ENCODE results near the gene IQGAP3. TPM values are rescaled to one million over a fixed set of nuclear protein-coding genes. Genes with fewer than 3 reads are reported as not detected.

The IQGAP3 gene
- total and polyA plus RNA-seq, 2 donors (not counting 1 experiment from before 2014, with no cell fraction given): 2.7 to 16.0 TPM

- Histone ChIP-seq H3K9me3 (ENCODE audit: control insufficient read depth, insufficient read depth, low read depth, low read length) (no peaks in the 10 kb centered on the region), H3K27ac (ENCODE audit: insufficient read depth, low read length) (peak overlapping the region; percentile 2), H3K79me2 (ENCODE audit: control insufficient read depth, insufficient read depth, low read length) (peaks cover 89% of the 10 kb centered on the region), H3K27me3 (ENCODE audit: control insufficient read depth, insufficient read depth, low read length) (no peaks in the 10 kb centered on the region), H3K36me3 (ENCODE audit: control insufficient read depth, insufficient read depth, low read length) (peaks cover 4% of the 10 kb centered on the region), H3K4me2 (ENCODE audit: extremely low read depth, insufficient read depth, low read length) (peak overlapping the region; percentile 75), H3K4me1 (ENCODE audit: control insufficient read depth, extremely low read depth, insufficient read depth, low read length) (peaks cover 47% of the 10 kb centered on the region), H3K4me3 (replicated peaks in 1 of 4; ENCODE audit: control extremely low read depth in 1 of 4, insufficient read depth in 1 of 4, low read depth in 3 of 4, low read length in 4 of 4) (peak overlapping the region in 2 of 4 experiments; percentile 28 to 93), H4K20me1 (ENCODE audit: control insufficient read depth, extremely low read depth, insufficient read depth, low read length) (peaks cover 5% of the 10 kb centered on the region), H2AFZ (ENCODE audit: low read length) (no peak overlapping the region), H3K9ac (ENCODE audit: insufficient read depth, low read length) (no peak overlapping the region)
- DNase-seq (ENCODE audit: low read depth in 2 of 2): no peak
- TF ChIP-seq CTCF (conservative IDR thresholded peaks at IDR 0.05 in 1 of 2, IDR thresholded peaks at IDR 0.05 in 1 of 2; ENCODE audit: low read depth in 1 of 2, low read length in 2 of 2) (no peak), EZH2 (IDR thresholded peaks at IDR 0.05; ENCODE audit: low read length, missing control alignments) (no peak)
Measured at GRCh38 chr1:156496211-156496761, 76.1 kb downstream of the IQGAP3 start.

DNA sequence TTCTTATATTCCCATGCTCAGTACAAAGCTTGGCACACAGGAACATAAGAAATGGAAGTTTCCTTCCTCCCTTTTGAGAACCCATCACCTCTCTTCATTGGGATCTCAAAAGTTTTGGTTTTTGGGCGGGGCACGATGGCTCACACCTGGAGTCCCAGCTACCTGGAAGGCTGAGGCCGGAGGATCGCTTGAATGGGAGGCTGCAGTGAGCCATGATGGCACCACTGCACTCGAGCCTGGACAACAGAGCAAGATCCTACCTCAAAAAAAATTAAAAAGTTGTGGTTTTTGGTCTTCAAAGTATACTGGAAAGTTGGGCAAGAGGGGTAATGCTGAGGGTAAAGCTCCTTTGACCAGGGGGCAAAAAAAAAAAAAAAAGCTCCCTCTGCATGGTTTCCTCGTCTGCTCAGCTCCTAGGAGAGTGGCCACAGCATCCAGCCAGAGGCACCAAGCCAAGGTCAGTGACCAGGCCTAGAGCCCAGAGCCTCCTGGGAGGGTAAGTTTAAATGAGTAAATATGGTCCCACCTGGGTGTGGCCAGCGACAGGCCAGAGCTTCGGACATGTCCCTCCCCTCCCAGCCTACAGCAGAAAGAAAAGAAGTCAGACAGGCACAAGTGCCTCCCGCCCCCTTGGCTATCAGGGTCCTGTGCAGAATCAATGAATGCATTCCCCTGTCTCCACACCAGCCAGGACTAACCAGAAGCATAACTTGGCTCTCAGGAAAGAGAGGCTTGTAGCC is 76.8 kb downstream of the IQGAP3 start:
- Histone ChIP-seq H2AFZ (ENCODE audit: low read length) (no peak overlapping the region), H3K4me2 (ENCODE audit: extremely low read depth, insufficient read depth, low read length) (no peak overlapping the region), H3K36me3 (ENCODE audit: control insufficient read depth, insufficient read depth, low read length) (peaks cover 4% of the 10 kb centered on the region), H3K4me3 (replicated peaks in 1 of 4; ENCODE audit: control extremely low read depth in 1 of 4, insufficient read depth in 1 of 4, low read depth in 3 of 4, low read length in 4 of 4) (no peak overlapping the region), H3K27ac (ENCODE audit: insufficient read depth, low read length) (no peak overlapping the region), H3K27me3 (ENCODE audit: control insufficient read depth, insufficient read depth, low read length) (no peaks in the 10 kb centered on the region), H3K4me1 (ENCODE audit: control insufficient read depth, extremely low read depth, insufficient read depth, low read length) (peaks cover 54% of the 10 kb centered on the region), H4K20me1 (ENCODE audit: control insufficient read depth, extremely low read depth, insufficient read depth, low read length) (peaks cover 5% of the 10 kb centered on the region), H3K79me2 (ENCODE audit: control insufficient read depth, insufficient read depth, low read length) (peaks cover 96% of the 10 kb centered on the region), H3K9ac (ENCODE audit: insufficient read depth, low read length) (no peak overlapping the region), H3K9me3 (ENCODE audit: control insufficient read depth, insufficient read depth, low read depth, low read length) (no peaks in the 10 kb centered on the region)
- no peak for DNase-seq (ENCODE audit: low read depth in 2 of 2)
- TF ChIP-seq CTCF (conservative IDR thresholded peaks at IDR 0.05 in 1 of 2, IDR thresholded peaks at IDR 0.05 in 1 of 2; ENCODE audit: low read depth in 1 of 2, low read length in 2 of 2) (no peak), EZH2 (IDR thresholded peaks at IDR 0.05; ENCODE audit: low read length, missing control alignments) (no peak)

GRCh38 chr1:156494309-156494895 is 78.0 kb downstream of the IQGAP3 start:
- Histone ChIP-seq H4K20me1 (ENCODE audit: control insufficient read depth, extremely low read depth, insufficient read depth, low read length) (peaks cover 5% of the 10 kb centered on the region), H3K4me1 (ENCODE audit: control insufficient read depth, extremely low read depth, insufficient read depth, low read length) (peaks cover 66% of the 10 kb centered on the region), H3K27ac (ENCODE audit: insufficient read depth, low read length) (no peak overlapping the region), H3K27me3 (ENCODE audit: control insufficient read depth, insufficient read depth, low read length) (no peaks in the 10 kb centered on the region), H3K36me3 (ENCODE audit: control insufficient read depth, insufficient read depth, low read length) (peaks cover 4% of the 10 kb centered on the region), H3K9me3 (ENCODE audit: control insufficient read depth, insufficient read depth, low read depth, low read length) (no peaks in the 10 kb centered on the region), H3K79me2 (ENCODE audit: control insufficient read depth, insufficient read depth, low read length) (peaks cover 96% of the 10 kb centered on the region), H3K4me3 (replicated peaks in 1 of 4; ENCODE audit: control extremely low read depth in 1 of 4, insufficient read depth in 1 of 4, low read depth in 3 of 4, low read length in 4 of 4) (no peak overlapping the region), H3K9ac (ENCODE audit: insufficient read depth, low read length) (no peak overlapping the region), H3K4me2 (ENCODE audit: extremely low read depth, insufficient read depth, low read length) (no peak overlapping the region), H2AFZ (ENCODE audit: low read length) (no peak overlapping the region)
- DNase-seq (ENCODE audit: low read depth in 2 of 2): no peak
- TF ChIP-seq EZH2 (IDR thresholded peaks at IDR 0.05; ENCODE audit: low read length, missing control alignments): no peak
- no peak for TF ChIP-seq CTCF (conservative IDR thresholded peaks at IDR 0.05 in 1 of 2, IDR thresholded peaks at IDR 0.05 in 1 of 2; ENCODE audit: low read depth in 1 of 2, low read length in 2 of 2)
